ENCODE measurements around the gene LCN2. TPM values are rescaled to one million over a fixed set of nuclear protein-coding genes. Genes with fewer than 3 reads are reported as not detected.

The LCN2 gene
- total RNA-seq, 1 donor from 2014 or later, result not detected

- Mint-ChIP-seq H3K27me3 (ENCODE audit: insufficient read depth, low read depth) (peaks cover 3% of the 10 kb centered on the region), H3K36me3 (peaks cover 9% of the 10 kb centered on the region), H3K9me3 (no peaks in the 10 kb centered on the region), H3K4me3 (no peak overlapping the region), H3K27ac (peak overlapping the region; percentile 81), H3K4me1 (peaks cover 13% of the 10 kb centered on the region)
- Histone ChIP-seq H3F3A (ENCODE audit: low read depth) (peaks cover 7% of the 10 kb centered on the region), H3K4me2 (no peak overlapping the region), H2AFZ (replicated peaks) (no peak overlapping the region), H3K79me2 (ENCODE audit: low read depth) (no peaks in the 10 kb centered on the region), H3K36me3 (no peaks in the 10 kb centered on the region), H3K4me3 (no peak overlapping the region), H3K4me1 (peaks cover 4% of the 10 kb centered on the region), H3K9me3 (ENCODE audit: low read depth) (no peaks in the 10 kb centered on the region), H3K27me3 (no peaks in the 10 kb centered on the region), H3K27ac (no peak overlapping the region), H3K9ac (no peak overlapping the region), H4K20me1 (ENCODE audit: low read depth) (no peaks in the 10 kb centered on the region)
- no peak for DNase-seq (ENCODE audit: low spot score)
- TF ChIP-seq CTCF (IDR thresholded peaks at IDR 0.05) (no peak), EZH2 (IDR thresholded peaks at IDR 0.05) (no peak), EZH2phosphoT487 (IDR thresholded peaks at IDR 0.05) (no peak)
Observed at GRCh38 chr9:128116104-128117083, 32.9 kb upstream of the LCN2 start.

- Histone ChIP-seq H3K9me3 (ENCODE audit: low read depth) (no peaks in the 10 kb centered on the region), H3K27me3 (no peaks in the 10 kb centered on the region), H3K4me3 (peak overlapping the region; percentile 24), H3K27ac (no peak overlapping the region), H4K20me1 (ENCODE audit: low read depth) (no peaks in the 10 kb centered on the region), H3K36me3 (no peaks in the 10 kb centered on the region), H3F3A (ENCODE audit: low read depth) (peaks cover 7% of the 10 kb centered on the region), H3K4me1 (peaks cover 4% of the 10 kb centered on the region), H3K4me2 (peak overlapping the region; percentile 63), H3K79me2 (ENCODE audit: low read depth) (no peaks in the 10 kb centered on the region), H2AFZ (replicated peaks) (peak overlapping the region; percentile 99), H3K9ac (no peak overlapping the region)
- peak overlapping the region; percentile 67 for H3K27ac Mint-ChIP-seq
- H3K4me1 Mint-ChIP-seq, result peaks cover 13% of the 10 kb centered on the region
- peak overlapping the region; percentile 72 for H3K4me3 Mint-ChIP-seq
- no peaks in the 10 kb centered on the region for H3K9me3 Mint-ChIP-seq
- TF ChIP-seq EZH2 (IDR thresholded peaks at IDR 0.05), result no peak
- peak; percentile 100 for TF ChIP-seq CTCF (IDR thresholded peaks at IDR 0.05)
- peaks cover 10% of the 10 kb centered on the region for H3K36me3 Mint-ChIP-seq
- DNase-seq (ENCODE audit: low spot score), result peak; percentile 94
- peaks cover 3% of the 10 kb centered on the region for H3K27me3 Mint-ChIP-seq (ENCODE audit: insufficient read depth, low read depth)
Observed at GRCh38 chr9:128117613-128118471, 31.4 kb upstream of the LCN2 start.

- peaks cover 3% of the 10 kb centered on the region for H3K27me3 Mint-ChIP-seq (ENCODE audit: insufficient read depth, low read depth)
- H3K4me3 Mint-ChIP-seq, result no peak overlapping the region
- no peaks in the 10 kb centered on the region for H3K9me3 Mint-ChIP-seq
- DNase-seq (ENCODE audit: low spot score), result no peak
- Histone ChIP-seq H3K4me3 (no peak overlapping the region), H3K36me3 (no peaks in the 10 kb centered on the region), H3K27me3 (no peaks in the 10 kb centered on the region), H3K27ac (no peak overlapping the region), H3K9me3 (ENCODE audit: low read depth) (no peaks in the 10 kb centered on the region), H3K79me2 (ENCODE audit: low read depth) (no peaks in the 10 kb centered on the region), H3K9ac (no peak overlapping the region), H3F3A (ENCODE audit: low read depth) (peaks cover 7% of the 10 kb centered on the region), H2AFZ (replicated peaks) (no peak overlapping the region), H3K4me1 (peaks cover 4% of the 10 kb centered on the region), H3K4me2 (peak overlapping the region; percentile 63), H4K20me1 (ENCODE audit: low read depth) (no peaks in the 10 kb centered on the region)
- H3K36me3 Mint-ChIP-seq, result peaks cover 7% of the 10 kb centered on the region
- no peak overlapping the region for H3K27ac Mint-ChIP-seq
- TF ChIP-seq CTCF (IDR thresholded peaks at IDR 0.05) (no peak), EZH2phosphoT487 (IDR thresholded peaks at IDR 0.05) (no peak)
- H3K4me1 Mint-ChIP-seq, result peaks cover 11% of the 10 kb centered on the region
Observed at GRCh38 chr9:128118472-128118857, 30.8 kb upstream of the LCN2 start.

All from neural progenitor cell (in vitro differentiated cells).